BLaER1 (cell line): ENCODE data around the gene PRKAG2.

Experiments used
- H3K27ac ChIP-seq: shearing (Covaris generic); formaldehyde crosslinking; 2 replicates; pipeline ENCODE4 v1.8.1; 2022
- H3K27me3 ChIP-seq: shearing (Covaris generic); formaldehyde crosslinking; 2 replicates; pipeline ENCODE4 v1.8.1; 2022
- H3K36me3 ChIP-seq: shearing (Covaris generic); formaldehyde crosslinking; 2 replicates; pipeline ENCODE4 v1.8.1; 2022
- H3K4me1 ChIP-seq: shearing (Covaris generic); formaldehyde crosslinking; 2 replicates; pipeline ENCODE4 v1.8.1; 2022
- H3K4me2 ChIP-seq: shearing (Covaris generic); formaldehyde crosslinking; 2 replicates; pipeline ENCODE4 v1.8.1; 2022
- H3K4me3 ChIP-seq: shearing (Covaris generic); formaldehyde crosslinking; 2 replicates; pipeline ENCODE4 v1.8.1; 2022
- H3K9ac ChIP-seq: shearing (Covaris generic); formaldehyde crosslinking; 2 replicates; pipeline ENCODE4 v1.8.1; 2022
- H3K9me3 ChIP-seq: shearing (Covaris generic); formaldehyde crosslinking; 2 replicates; pipeline ENCODE4 v1.8.1; 2022
- H4K20me1 ChIP-seq: shearing (Covaris generic); formaldehyde crosslinking; 2 replicates; pipeline ENCODE4 v1.8.1; 2022
- Cebpa-rat ChIP-seq: shearing (Covaris generic); IDR thresholded peaks from 2 replicates; pipeline ENCODE4 v1.8.1; 2022

PRKAG2 gene

DNA sequence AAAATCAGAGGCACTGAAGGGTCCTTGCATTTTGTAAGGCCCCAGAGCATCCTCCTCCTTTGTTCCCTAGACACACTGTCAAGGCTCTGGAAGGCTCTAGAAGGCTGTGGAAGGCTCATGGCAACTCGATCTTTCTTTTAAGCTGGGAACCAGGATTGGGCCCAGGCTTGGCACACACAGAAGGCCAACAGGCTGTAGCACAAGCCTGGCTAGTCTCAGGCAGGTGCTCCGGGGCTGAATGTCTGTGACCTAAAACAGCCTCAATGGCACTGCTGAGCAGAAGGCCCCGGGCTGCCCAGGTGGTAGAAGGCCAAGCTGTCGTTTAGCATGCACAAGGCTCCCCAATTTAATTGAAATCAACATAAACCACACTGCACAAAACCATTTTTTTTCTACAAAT lies 55.7 kb downstream of the PRKAG2 start:
- Histone ChIP-seq H3K36me3 (no peaks in the 10 kb centered on the region), H3K4me1 (peaks cover 39% of the 10 kb centered on the region), H3K9ac (no peak overlapping the region), H3K4me3 (no peak overlapping the region), H3K27me3 (no peaks in the 10 kb centered on the region), H4K20me1 (peaks cover 13% of the 10 kb centered on the region), H3K27ac (no peak overlapping the region), H3K9me3 (no peaks in the 10 kb centered on the region), H3K4me2 (no peak overlapping the region)
- no peak for TF ChIP-seq Cebpa-rat

DNA sequence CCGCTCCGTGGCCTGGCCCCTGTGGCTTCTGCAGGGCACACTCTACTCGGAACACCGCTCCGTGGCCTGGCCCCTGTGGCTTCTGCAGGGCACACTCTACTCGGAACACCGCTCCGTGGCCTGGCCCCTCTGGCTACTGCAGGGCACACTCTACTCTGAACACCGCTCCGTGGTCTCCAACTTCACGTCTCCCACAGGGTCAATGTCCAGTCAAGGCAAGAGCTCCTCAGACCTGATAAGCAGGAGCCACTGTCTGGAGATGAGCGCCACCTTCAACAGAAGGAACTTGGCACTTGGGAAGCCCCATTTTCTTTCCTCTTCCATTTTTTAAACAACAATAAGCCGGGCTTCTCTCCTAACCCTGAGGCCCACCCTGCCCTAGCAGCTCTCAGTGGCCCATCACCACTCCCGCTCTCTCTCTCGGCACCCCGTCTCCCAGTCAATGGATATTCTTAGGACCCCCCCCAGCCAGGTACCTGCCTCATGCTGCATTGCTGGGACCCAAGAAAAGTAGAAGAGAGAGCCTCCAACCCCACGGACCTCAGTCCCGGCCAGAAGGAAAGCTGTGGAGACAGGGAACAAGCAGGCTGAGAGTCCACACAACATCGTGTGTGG lies 56.3 kb downstream of the PRKAG2 start:
- H3K9ac ChIP-seq, result no peak overlapping the region
- no peak overlapping the region for H3K4me3 ChIP-seq
- H3K4me2 ChIP-seq, result no peak overlapping the region
- H4K20me1 ChIP-seq, result peaks cover 13% of the 10 kb centered on the region
- no peaks in the 10 kb centered on the region for H3K36me3 ChIP-seq
- H3K4me1 ChIP-seq, result peaks cover 33% of the 10 kb centered on the region
- H3K9me3 ChIP-seq, result no peaks in the 10 kb centered on the region
- TF ChIP-seq Cebpa-rat, result no peak
- H3K27me3 ChIP-seq, result no peaks in the 10 kb centered on the region
- H3K27ac ChIP-seq, result no peak overlapping the region

DNA sequence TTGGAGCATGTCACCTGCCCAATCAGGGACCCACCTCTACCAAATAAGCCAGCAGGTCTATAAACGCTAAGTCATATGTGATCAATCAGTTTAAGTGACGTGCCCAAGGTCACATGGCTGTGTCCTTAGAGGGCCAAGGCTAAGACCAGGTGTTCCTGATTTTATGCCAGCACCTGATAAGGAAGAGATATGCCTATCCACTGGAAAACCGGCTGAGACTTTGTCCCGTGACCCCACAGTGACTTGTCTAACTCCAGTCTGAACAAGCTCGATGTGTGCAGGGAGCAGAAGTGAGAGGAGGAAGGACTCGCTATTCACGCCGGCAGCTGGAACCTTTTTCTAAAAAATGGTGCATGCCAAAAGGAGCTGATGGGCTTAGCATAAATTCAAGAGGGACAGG lies 57.0 kb downstream of the PRKAG2 start:
- no peaks in the 10 kb centered on the region for H3K27me3 ChIP-seq
- no peaks in the 10 kb centered on the region for H3K36me3 ChIP-seq
- no peak overlapping the region for H3K4me2 ChIP-seq
- H3K27ac ChIP-seq, result no peak overlapping the region
- H3K9me3 ChIP-seq, result no peaks in the 10 kb centered on the region
- TF ChIP-seq Cebpa-rat, result no peak
- H3K9ac ChIP-seq, result no peak overlapping the region
- H3K4me3 ChIP-seq, result no peak overlapping the region
- peaks cover 17% of the 10 kb centered on the region for H4K20me1 ChIP-seq
- peaks cover 27% of the 10 kb centered on the region for H3K4me1 ChIP-seq

DNA sequence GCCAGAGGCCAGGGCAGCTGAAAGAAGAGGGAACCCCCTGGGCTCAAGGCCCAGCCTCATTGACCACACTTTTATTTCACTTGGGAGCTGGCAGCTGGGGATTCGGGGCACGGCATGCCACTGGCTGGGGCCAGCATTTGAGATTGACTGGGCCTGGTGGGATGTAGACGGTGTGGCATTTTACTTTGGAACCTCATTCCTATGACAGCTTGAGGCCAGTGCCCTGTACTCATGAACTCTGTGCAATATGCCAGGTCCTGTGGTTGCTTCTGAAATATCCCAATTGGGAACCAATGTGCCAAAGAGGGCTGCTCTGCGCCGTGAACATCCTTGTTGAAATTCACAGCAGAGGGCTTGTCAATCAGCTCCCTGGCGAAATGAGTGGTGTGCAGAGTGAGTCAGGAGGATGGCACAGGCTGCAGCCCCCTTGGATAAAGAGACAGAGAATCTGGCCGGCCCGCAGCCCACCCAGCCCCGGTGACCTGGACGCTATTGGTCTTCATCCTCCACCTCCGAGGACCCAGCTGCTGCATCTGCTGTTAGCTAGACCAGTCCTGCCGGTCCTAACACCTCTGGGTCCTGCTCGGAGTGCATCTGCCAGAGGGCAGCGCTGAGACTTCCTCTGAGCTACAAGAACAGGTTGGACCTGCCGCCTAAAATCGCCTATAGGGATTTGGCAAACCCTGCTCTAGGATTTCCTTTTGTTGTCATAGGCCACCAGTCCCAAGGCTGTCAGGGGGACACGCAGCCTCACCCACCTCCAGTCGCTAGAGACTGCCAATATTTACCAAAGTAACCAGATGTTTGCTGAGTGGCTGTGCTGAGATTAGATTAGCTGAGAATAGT lies 58.0 kb downstream of the PRKAG2 start:
- Histone ChIP-seq H3K4me1 (peaks cover 25% of the 10 kb centered on the region), H3K27me3 (no peaks in the 10 kb centered on the region), H3K9me3 (no peaks in the 10 kb centered on the region), H3K27ac (0 out of 2 replicates have a peak overlapping the region, but pooled peaks have one; percentile 13), H3K4me2 (peak overlapping the region; percentile 66), H3K9ac (no peak overlapping the region), H3K4me3 (no peak overlapping the region), H3K36me3 (no peaks in the 10 kb centered on the region), H4K20me1 (peaks cover 26% of the 10 kb centered on the region)
- TF ChIP-seq Cebpa-rat, result no peak

DNA sequence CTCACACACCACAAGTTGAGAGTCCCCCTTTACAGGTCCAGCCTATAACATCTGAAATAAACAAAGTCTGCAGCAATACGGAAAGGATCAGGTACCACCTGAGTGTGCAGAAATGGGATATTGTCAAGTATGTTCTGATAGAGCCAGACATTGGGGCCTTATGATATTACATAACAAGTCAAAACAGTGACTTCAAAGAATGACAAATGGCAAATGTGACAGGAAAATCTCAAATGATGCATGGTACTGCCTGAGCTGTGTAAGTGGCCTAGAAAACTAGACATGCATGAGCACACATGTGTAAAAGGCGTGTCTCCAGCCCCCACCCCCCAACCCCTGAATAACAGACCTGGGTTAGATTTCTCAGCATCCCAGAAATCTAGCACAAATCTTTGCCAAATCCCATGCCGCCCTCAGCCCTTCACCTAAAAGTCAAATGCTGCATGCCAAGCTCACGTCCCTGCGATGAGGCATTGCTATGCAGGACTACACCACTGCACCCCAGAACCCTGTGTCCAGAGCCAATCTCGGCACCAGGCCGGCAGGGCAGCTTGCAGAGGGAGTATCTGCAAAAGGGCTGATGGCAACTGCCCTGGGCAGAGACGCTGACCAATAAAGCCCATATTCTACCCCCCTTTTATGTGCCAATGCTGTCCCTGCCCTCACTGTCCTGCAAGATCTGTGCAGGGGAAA lies 58.8 kb downstream of the PRKAG2 start:
- 0 out of 2 replicates have a peak overlapping the region, but pooled peaks have one; percentile 15 for H3K9ac ChIP-seq
- no peaks in the 10 kb centered on the region for H3K36me3 ChIP-seq
- no peaks in the 10 kb centered on the region for H3K9me3 ChIP-seq
- H3K27me3 ChIP-seq, result no peaks in the 10 kb centered on the region
- TF ChIP-seq Cebpa-rat, result no peak
- peaks cover 28% of the 10 kb centered on the region for H4K20me1 ChIP-seq
- H3K4me1 ChIP-seq, result peaks cover 25% of the 10 kb centered on the region
- no peak overlapping the region for H3K4me3 ChIP-seq
- H3K4me2 ChIP-seq, result peak overlapping the region; percentile 66
- 0 out of 2 replicates have a peak overlapping the region, but pooled peaks have one; percentile 13 for H3K27ac ChIP-seq

DNA sequence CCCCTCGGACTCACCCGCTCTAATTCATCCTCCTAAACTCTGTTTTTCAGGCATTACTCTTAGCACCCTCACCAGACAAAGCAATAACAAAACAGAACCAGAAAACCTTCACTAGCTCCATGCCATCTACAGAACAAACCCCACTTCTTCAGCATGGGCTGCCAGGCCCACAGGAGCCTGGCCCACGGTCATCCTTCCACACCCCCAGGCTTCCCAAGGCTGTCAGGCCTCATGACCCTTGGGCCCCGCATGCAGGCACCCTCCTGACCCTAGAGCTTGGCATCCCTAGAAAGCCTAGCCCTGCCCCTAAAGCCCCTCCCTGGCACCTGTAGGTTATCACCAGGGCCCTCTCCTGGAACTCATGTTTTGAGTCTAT lies 59.6 kb downstream of the PRKAG2 start:
- Histone ChIP-seq H3K27ac (no peak overlapping the region), H3K36me3 (no peaks in the 10 kb centered on the region), H4K20me1 (peaks cover 28% of the 10 kb centered on the region), H3K4me3 (no peak overlapping the region), H3K27me3 (no peaks in the 10 kb centered on the region), H3K9me3 (no peaks in the 10 kb centered on the region), H3K4me2 (no peak overlapping the region), H3K4me1 (peaks cover 25% of the 10 kb centered on the region), H3K9ac (no peak overlapping the region)
- no peak for TF ChIP-seq Cebpa-rat

DNA sequence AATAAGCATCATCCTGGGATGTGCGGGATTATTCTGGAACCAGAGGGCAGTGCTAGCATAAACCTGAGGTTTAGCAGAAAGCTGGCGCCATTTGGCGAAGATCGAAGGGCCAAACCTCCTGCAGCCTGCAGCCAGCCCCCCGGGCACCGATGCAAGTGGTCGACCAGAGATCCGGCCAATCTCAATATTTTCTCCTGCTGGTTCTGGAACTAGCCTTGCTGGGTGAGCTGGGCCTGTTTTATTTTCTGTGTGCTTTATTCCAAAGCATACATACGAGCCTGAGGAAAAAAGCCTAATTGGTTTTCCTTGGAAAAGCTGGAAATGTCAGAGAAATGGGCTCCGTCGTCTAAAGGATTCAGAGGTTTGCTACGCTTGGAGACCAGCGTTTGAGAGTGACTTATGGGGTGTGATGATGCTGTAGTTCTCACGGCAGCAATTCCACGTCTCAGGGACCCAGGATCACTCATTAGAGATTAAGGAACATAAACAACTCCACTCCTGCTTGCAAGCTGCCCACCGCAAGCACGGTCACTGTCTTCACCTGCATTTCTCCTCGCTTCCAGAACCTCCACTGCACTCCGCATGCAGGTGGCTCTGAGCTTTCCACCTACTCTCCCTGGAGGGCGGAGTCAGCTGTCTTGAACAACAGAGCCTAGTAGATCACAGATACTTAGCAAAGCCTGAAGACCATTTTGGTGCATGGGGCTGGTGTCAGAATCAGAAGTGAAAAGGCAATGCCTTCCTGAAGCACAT lies 60.2 kb downstream of the PRKAG2 start:
- H3K4me2 ChIP-seq, result no peak overlapping the region
- H3K9me3 ChIP-seq, result no peaks in the 10 kb centered on the region
- no peak overlapping the region for H3K4me3 ChIP-seq
- H3K9ac ChIP-seq, result no peak overlapping the region
- no peaks in the 10 kb centered on the region for H3K36me3 ChIP-seq
- H3K27me3 ChIP-seq, result no peaks in the 10 kb centered on the region
- peaks cover 25% of the 10 kb centered on the region for H3K4me1 ChIP-seq
- peaks cover 28% of the 10 kb centered on the region for H4K20me1 ChIP-seq
- no peak for TF ChIP-seq Cebpa-rat
- H3K27ac ChIP-seq, result no peak overlapping the region

DNA sequence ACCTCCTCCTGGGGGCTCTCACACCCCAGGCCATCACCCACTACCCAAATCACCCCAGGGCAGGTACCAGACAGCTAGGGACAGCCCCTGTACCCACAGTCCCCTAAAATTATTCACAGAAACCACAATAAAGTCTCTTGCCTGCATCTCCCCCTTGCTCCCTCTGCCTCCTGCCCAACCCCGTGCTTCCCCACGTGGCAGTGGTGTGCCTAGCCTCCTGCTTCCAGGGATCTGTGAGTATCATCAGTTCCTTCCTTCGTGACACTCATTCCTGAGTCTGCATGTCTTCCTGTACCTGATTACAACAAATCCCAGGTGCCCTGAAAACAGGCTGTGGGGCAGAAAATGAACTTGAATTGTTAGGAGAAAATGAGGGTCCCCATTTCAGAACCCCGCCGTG lies 61.5 kb downstream of the PRKAG2 start:
- TF ChIP-seq Cebpa-rat, result no peak
- H4K20me1 ChIP-seq, result peaks cover 37% of the 10 kb centered on the region
- H3K4me1 ChIP-seq, result peaks cover 25% of the 10 kb centered on the region
- no peaks in the 10 kb centered on the region for H3K36me3 ChIP-seq
- no peaks in the 10 kb centered on the region for H3K27me3 ChIP-seq
- H3K27ac ChIP-seq, result no peak overlapping the region
- H3K9me3 ChIP-seq, result no peaks in the 10 kb centered on the region
- no peak overlapping the region for H3K4me2 ChIP-seq
- H3K4me3 ChIP-seq, result no peak overlapping the region
- no peak overlapping the region for H3K9ac ChIP-seq

DNA sequence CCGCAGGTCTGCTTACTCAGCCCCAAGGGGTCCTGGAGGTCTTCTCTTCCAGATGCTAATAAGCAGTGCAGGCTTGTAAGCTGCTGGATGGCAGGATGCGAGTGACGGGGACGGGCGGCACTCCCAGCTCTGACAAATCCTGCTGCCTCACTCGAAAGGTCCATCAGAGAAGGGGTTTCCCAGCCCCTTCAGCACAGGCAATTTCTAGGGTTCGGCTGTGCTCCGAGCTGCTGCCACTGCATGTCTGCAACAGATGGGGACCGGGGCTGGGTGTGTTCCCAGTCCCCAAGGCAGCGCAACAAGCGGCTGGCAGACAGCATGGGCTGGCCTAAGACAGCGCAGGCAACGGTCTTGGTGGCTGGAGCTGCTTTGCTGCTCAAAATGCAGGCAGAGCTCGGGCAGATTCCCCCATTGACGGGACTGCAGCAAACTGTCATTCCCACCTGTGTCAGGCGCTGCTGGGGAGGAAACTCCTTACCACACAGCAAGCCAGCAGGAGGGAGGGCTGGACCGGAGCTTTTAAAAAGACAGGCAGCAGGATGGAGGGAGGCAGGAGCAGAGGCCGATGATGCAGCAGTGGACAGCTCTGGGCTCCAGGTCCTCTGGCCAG lies 62.4 kb downstream of the PRKAG2 start:
- Histone ChIP-seq H3K27me3 (no peaks in the 10 kb centered on the region), H3K9ac (no peak overlapping the region), H3K9me3 (no peaks in the 10 kb centered on the region), H3K4me3 (no peak overlapping the region), H3K27ac (no peak overlapping the region), H3K4me2 (no peak overlapping the region), H3K36me3 (no peaks in the 10 kb centered on the region), H4K20me1 (peaks cover 39% of the 10 kb centered on the region), H3K4me1 (peaks cover 25% of the 10 kb centered on the region)
- no peak for TF ChIP-seq Cebpa-rat
